ENCODE results near the gene PDZD7. TPM values are rescaled to one million over a fixed set of nuclear protein-coding genes. Genes with fewer than 3 reads are reported as not detected.
A peak's percentile ranks its signal among the peaks of the same experiment; 100 is the strongest.

Gene PDZD7
- total and polyA plus RNA-seq, 9 of the 15 experiments (the other 6 are each of a cell fraction or from before 2014, with no cell fraction given) = 0.04 to 0.24 (median 0.08) TPM; not detected in 3

GRCh38 chr10:101066146-101066895 is 35.4 kb upstream of the PDZD7 start (continued):
- peak; percentile 87 for TF ChIP-seq CTBP1 (IDR thresholded peaks at IDR 0.05; ENCODE audit: borderline replicate concordance)
- peak; percentile 36 to 58; a peak in 2 of 4 replicates for TF ChIP-seq SIN3A (IDR thresholded peaks at IDR 0.05; ENCODE audit: borderline replicate concordance in 2 of 2, control insufficient read depth in 1 of 2, low read depth in 2 of 2, low read length in 2 of 2)
- peak; percentile 88 for TF ChIP-seq HMGN3 (IDR thresholded peaks at IDR 0.05; ENCODE audit: borderline replicate concordance, extremely low read depth, insufficient read length, low read depth, low read length)
- TF ChIP-seq, protein P1, sequence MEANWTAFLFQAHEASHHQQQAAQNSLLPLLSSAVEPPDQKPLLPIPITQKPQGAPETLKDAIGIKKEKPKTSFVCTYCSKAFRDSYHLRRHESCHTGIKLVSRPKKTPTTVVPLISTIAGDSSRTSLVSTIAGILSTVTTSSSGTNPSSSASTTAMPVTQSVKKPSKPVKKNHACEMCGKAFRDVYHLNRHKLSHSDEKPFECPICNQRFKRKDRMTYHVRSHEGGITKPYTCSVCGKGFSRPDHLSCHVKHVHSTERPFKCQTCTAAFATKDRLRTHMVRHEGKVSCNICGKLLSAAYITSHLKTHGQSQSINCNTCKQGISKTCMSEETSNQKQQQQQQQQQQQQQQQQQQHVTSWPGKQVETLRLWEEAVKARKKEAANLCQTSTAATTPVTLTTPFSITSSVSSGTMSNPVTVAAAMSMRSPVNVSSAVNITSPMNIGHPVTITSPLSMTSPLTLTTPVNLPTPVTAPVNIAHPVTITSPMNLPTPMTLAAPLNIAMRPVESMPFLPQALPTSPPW (CRISPR knock-in tag; IDR thresholded peaks at IDR 0.05) = peak; percentile 59
- 0 out of 2 replicates have a peak, but pooled peaks have one; percentile 24 for TF ChIP-seq SMC3 (conservative IDR thresholded peaks at IDR 0.05; ENCODE audit: insufficient read depth, low read depth, low read length)
- peak; percentile 31 for TF ChIP-seq MEIS2 (IDR thresholded peaks at IDR 0.05; ENCODE audit: partially characterized antibody)
- TF ChIP-seq E2F6 (IDR thresholded peaks at IDR 0.05; ENCODE audit: borderline replicate concordance in 1 of 2, extremely low read depth in 1 of 2, insufficient read depth in 1 of 2, insufficient read length in 1 of 2, low read depth in 1 of 2, low read length in 1 of 2, poor library complexity in 1 of 2, severe bottlenecking in 1 of 2) = peak; percentile 23 to 76
- no peak for TF ChIP-seq ZNF133 (CRISPR knock-in tag; IDR thresholded peaks at IDR 0.05)
- peak; percentile 30 to 70; a peak in 3 of 4 replicates for TF ChIP-seq RAD21 (CRISPR knock-in tag; conservative IDR thresholded peaks at IDR 0.05 in 1 of 2, IDR thresholded peaks at IDR 0.05 in 1 of 2)
- no peak for TF ChIP-seq STAT5A (IDR thresholded peaks at IDR 0.05; ENCODE audit: borderline replicate concordance, low read length)
- peak; percentile 72; the same call in 1 of the 2 replicates for TF ChIP-seq HDAC2 (IDR thresholded peaks at IDR 0.05)
- no peak for TF ChIP-seq DLX4 (CRISPR knock-in tag; IDR thresholded peaks at IDR 0.05)
- peak; percentile 49; the same call in 1 of the 2 replicates for TF ChIP-seq NFIC (IDR thresholded peaks at IDR 0.05)
- no peak for TF ChIP-seq KHSRP (IDR thresholded peaks at IDR 0.05)
- 0 out of 2 replicates have a peak, but pooled peaks have one; percentile 10 for TF ChIP-seq BCOR (IDR thresholded peaks at IDR 0.05)
- no peak for TF ChIP-seq HMG20A (CRISPR knock-in tag; conservative IDR thresholded peaks at IDR 0.05)
- no peak for TF ChIP-seq ZBED1 (IDR thresholded peaks at IDR 0.05)
- TF ChIP-seq DPF2 (IDR thresholded peaks at IDR 0.05) = peak; percentile 24; the same call in 1 of the 2 replicates
- no peak for TF ChIP-seq BHLHE40 (IDR thresholded peaks at IDR 0.05; ENCODE audit: low read length)
- TF ChIP-seq PRDM10 (IDR thresholded peaks at IDR 0.05; ENCODE audit: partially characterized antibody) = peak; percentile 15
- peak; percentile 78 for TF ChIP-seq KLF1 (tag; IDR thresholded peaks at IDR 0.05)
